SK-N-SH (cell line): Measurements from ENCODE around the gene TFR2.

Source experiments
- EP300 ChIP-seq, 2 experiments: IDR thresholded peaks; 2 replicates each; pipeline versions ENCODE4 v1.4.0 to v1.6.1; 2012; ENCODE audit warnings: borderline replicate concordance in 1 of 2, low read depth in 1 of 2, low read length in 1 of 2
- FOXM1 ChIP-seq: IDR thresholded peaks from 2 replicates; pipeline ENCODE4 v1.4.0; 2012; ENCODE audit warnings: low read depth, mild to moderate bottlenecking
- GABPA ChIP-seq: IDR thresholded peaks from 2 replicates; pipeline ENCODE4 v1.4.0; 2012; ENCODE audit warnings: low read depth, mild to moderate bottlenecking
- POLR2AphosphoS5 ChIP-seq: IDR thresholded peaks from 2 replicates; pipeline ENCODE4 v1.6.1; 2012; ENCODE audit warnings: low read depth, low read length
- RAD21 ChIP-seq: IDR thresholded peaks from 2 replicates; pipeline ENCODE4 v1.6.1; 2012; ENCODE audit warnings: mild to moderate bottlenecking, low read length
- RXRA ChIP-seq: IDR thresholded peaks from 2 replicates; pipeline ENCODE4 v1.4.0; 2012; ENCODE audit warnings: low read depth, mild to moderate bottlenecking, borderline replicate concordance
- TAF1 ChIP-seq: IDR thresholded peaks from 2 replicates; pipeline ENCODE4 v1.6.1; 2012; ENCODE audit warnings: low read depth, mild to moderate bottlenecking, low read length, moderate library complexity, borderline replicate concordance
- TF ChIP-seq, protein P1 (sequence below): fragments of 200-600 bp; sonication (generic); IDR thresholded peaks from 2 replicates; pipeline ENCODE4 v1.6.1; 2017; ENCODE audit warnings: antibody characterized with exemption, mild to moderate bottlenecking, moderate library complexity
- TF ChIP-seq, protein P2 (sequence below): fragments of 150-350 bp; IDR thresholded peaks from 2 replicates; pipeline ENCODE4 v1.6.1; 2017; ENCODE audit warnings: antibody characterized with exemption, low read length, low read depth, borderline replicate concordance
- TF ChIP-seq, protein P3 (sequence below): IDR thresholded peaks from 2 replicates; pipeline ENCODE4 v1.4.0; 2012; ENCODE audit warnings: low read depth, borderline replicate concordance

DNA sequence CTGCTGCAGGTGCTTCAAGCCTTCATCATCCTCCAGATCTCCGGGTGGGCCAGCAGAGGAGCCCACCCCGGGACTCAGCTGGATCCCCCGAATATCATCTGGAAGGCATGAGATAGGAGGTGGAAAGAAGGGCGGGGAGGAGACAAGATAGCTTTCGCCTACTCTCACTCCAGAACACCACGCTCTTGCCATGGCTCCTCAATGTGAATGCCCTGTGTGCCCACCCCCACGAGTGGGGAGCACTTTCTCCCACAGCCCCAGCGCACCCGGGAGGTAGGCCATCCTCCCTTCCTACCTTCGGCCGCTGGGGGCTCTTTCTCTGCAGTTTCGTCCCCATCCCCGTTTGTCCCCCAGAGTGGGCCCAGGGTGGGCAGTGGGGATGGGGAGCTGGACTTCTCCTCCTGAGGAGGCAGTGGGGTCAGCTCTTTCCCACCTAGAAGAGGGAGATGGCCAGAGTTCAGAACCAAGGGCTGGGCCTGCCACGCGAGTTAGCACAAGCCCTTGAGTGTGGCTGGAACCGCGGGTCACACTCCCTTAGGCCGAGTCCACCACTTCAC is 43.8 kb upstream of the TFR2 start:
- TF ChIP-seq TAF1 (no peak), GABPA (no peak), POLR2AphosphoS5 (no peak), EP300 (IDR thresholded peaks at IDR 0.05; ENCODE audit: borderline replicate concordance in 1 of 2, low read depth in 1 of 2, low read length in 1 of 2) (no peak), RXRA (no peak), FOXM1 (no peak), RAD21 (no peak)
- TF ChIP-seq, protein P1, sequence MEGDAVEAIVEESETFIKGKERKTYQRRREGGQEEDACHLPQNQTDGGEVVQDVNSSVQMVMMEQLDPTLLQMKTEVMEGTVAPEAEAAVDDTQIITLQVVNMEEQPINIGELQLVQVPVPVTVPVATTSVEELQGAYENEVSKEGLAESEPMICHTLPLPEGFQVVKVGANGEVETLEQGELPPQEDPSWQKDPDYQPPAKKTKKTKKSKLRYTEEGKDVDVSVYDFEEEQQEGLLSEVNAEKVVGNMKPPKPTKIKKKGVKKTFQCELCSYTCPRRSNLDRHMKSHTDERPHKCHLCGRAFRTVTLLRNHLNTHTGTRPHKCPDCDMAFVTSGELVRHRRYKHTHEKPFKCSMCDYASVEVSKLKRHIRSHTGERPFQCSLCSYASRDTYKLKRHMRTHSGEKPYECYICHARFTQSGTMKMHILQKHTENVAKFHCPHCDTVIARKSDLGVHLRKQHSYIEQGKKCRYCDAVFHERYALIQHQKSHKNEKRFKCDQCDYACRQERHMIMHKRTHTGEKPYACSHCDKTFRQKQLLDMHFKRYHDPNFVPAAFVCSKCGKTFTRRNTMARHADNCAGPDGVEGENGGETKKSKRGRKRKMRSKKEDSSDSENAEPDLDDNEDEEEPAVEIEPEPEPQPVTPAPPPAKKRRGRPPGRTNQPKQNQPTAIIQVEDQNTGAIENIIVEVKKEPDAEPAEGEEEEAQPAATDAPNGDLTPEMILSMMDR = no peak
- TF ChIP-seq, protein P2, sequence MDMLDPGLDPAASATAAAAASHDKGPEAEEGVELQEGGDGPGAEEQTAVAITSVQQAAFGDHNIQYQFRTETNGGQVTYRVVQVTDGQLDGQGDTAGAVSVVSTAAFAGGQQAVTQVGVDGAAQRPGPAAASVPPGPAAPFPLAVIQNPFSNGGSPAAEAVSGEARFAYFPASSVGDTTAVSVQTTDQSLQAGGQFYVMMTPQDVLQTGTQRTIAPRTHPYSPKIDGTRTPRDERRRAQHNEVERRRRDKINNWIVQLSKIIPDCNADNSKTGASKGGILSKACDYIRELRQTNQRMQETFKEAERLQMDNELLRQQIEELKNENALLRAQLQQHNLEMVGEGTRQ = no peak
- TF ChIP-seq, protein P3, sequence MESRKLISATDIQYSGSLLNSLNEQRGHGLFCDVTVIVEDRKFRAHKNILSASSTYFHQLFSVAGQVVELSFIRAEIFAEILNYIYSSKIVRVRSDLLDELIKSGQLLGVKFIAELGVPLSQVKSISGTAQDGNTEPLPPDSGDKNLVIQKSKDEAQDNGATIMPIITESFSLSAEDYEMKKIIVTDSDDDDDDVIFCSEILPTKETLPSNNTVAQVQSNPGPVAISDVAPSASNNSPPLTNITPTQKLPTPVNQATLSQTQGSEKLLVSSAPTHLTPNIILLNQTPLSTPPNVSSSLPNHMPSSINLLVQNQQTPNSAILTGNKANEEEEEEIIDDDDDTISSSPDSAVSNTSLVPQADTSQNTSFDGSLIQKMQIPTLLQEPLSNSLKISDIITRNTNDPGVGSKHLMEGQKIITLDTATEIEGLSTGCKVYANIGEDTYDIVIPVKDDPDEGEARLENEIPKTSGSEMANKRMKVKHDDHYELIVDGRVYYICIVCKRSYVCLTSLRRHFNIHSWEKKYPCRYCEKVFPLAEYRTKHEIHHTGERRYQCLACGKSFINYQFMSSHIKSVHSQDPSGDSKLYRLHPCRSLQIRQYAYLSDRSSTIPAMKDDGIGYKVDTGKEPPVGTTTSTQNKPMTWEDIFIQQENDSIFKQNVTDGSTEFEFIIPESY = no peak
